ENCODE data around the gene TPCN2. TPM values are rescaled to one million over a fixed set of nuclear protein-coding genes. Genes with fewer than 3 reads are reported as not detected.

The TPCN2 gene
- total and polyA plus RNA-seq, 9 of the 15 experiments (the other 6 are each of a cell fraction or from before 2014, with no cell fraction given), result 0.66 to 10.2 (median 4.6) TPM

DNA sequence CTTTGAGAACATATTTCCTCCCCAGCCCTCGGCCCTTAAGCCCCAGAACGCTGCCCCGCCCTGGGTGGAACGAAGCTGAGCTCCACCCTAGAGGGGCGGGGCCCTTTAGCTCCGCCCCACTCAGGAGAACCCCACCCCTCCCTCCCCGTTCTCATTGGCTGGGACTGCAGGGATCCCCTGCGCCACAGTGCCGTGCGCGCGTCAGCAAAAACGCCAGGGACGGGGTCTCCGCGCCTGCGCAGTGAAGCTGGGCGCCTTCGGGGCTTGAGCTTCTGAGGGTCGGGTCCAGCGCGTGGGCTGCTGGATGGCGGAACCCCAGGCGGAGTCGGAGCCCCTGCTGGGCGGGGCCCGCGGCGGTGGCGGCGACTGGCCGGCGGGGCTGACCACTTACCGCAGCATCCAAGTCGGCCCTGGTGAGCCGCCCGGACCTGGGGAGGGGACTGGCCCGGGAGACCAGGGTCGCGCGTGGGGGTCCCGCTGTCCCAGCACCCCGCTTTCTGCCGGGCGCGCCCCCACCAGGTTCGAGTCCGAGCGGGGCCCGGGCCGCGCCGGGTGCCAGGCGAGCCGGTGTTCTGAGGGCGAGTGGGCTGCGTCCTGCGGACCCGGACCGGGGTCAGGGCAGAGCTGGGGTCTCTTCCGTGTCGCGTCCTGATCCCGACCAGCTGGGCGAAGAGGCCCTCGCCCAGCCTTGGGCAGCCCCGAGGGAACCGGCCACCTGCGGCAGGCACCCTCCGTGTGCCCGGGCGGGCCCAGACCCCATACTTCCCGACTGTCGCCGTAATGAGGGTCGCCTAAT is at the start of gene TPCN2 (continued):
- TF ChIP-seq, protein P1, sequence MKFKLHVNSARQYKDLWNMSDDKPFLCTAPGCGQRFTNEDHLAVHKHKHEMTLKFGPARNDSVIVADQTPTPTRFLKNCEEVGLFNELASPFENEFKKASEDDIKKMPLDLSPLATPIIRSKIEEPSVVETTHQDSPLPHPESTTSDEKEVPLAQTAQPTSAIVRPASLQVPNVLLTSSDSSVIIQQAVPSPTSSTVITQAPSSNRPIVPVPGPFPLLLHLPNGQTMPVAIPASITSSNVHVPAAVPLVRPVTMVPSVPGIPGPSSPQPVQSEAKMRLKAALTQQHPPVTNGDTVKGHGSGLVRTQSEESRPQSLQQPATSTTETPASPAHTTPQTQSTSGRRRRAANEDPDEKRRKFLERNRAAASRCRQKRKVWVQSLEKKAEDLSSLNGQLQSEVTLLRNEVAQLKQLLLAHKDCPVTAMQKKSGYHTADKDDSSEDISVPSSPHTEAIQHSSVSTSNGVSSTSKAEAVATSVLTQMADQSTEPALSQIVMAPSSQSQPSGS (CRISPR knock-in tag; IDR thresholded peaks at IDR 0.05), result peak; percentile 40; the same call in 1 of the 2 replicates
- no peak for TF ChIP-seq RBM15 (IDR thresholded peaks at IDR 0.05; ENCODE audit: insufficient read depth, low read length)
- TF ChIP-seq TEAD2 (tag; IDR thresholded peaks at IDR 0.05), result no peak
- no peak for TF ChIP-seq ARID2 (IDR thresholded peaks at IDR 0.05)
- peak; percentile 72; the same call in 1 of the 2 replicates for TF ChIP-seq SP1 (CRISPR knock-in tag; IDR thresholded peaks at IDR 0.05)
- TF ChIP-seq ZKSCAN8 (CRISPR knock-in tag; IDR thresholded peaks at IDR 0.05), result no peak
- TF ChIP-seq, protein P2, sequence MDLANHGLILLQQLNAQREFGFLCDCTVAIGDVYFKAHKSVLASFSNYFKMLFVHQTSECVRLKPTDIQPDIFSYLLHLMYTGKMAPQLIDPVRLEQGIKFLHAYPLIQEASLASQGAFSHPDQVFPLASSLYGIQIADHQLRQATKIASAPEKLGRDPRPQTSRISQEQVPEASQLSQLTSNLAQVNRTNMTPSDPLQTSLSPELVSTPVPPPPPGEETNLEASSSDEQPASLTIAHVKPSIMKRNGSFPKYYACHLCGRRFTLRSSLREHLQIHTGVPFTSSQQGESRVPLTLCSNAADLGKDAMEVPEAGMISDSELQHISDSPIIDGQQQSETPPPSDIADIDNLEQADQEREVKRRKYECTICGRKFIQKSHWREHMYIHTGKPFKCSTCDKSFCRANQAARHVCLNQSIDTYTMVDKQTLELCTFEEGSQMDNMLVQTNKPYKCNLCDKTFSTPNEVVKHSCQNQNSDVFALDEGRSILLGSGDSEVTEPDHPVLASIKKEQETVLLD (IDR thresholded peaks at IDR 0.05), result peak; percentile 87
- TF ChIP-seq FOXA3 (CRISPR knock-in tag; conservative IDR thresholded peaks at IDR 0.05 in 1 of 2, IDR thresholded peaks at IDR 0.05 in 1 of 2), result no peak
- TF ChIP-seq, protein P3, sequence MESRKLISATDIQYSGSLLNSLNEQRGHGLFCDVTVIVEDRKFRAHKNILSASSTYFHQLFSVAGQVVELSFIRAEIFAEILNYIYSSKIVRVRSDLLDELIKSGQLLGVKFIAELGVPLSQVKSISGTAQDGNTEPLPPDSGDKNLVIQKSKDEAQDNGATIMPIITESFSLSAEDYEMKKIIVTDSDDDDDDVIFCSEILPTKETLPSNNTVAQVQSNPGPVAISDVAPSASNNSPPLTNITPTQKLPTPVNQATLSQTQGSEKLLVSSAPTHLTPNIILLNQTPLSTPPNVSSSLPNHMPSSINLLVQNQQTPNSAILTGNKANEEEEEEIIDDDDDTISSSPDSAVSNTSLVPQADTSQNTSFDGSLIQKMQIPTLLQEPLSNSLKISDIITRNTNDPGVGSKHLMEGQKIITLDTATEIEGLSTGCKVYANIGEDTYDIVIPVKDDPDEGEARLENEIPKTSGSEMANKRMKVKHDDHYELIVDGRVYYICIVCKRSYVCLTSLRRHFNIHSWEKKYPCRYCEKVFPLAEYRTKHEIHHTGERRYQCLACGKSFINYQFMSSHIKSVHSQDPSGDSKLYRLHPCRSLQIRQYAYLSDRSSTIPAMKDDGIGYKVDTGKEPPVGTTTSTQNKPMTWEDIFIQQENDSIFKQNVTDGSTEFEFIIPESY (CRISPR knock-in tag; IDR thresholded peaks at IDR 0.05), result peak; percentile 45; the same call in 1 of the 2 replicates
- TF ChIP-seq ZBTB7A (IDR thresholded peaks at IDR 0.05; ENCODE audit: borderline replicate concordance, control insufficient read depth, low read depth, low read length), result no peak; the same call in 1 of the 2 replicates
- peak; percentile 78 for TF ChIP-seq RB1 (IDR thresholded peaks at IDR 0.05; ENCODE audit: low read depth)
- TF ChIP-seq CBX3 (IDR thresholded peaks at IDR 0.05; ENCODE audit: borderline replicate concordance in 1 of 2, low read length in 2 of 2), result no peak
- TF ChIP-seq, protein P4, sequence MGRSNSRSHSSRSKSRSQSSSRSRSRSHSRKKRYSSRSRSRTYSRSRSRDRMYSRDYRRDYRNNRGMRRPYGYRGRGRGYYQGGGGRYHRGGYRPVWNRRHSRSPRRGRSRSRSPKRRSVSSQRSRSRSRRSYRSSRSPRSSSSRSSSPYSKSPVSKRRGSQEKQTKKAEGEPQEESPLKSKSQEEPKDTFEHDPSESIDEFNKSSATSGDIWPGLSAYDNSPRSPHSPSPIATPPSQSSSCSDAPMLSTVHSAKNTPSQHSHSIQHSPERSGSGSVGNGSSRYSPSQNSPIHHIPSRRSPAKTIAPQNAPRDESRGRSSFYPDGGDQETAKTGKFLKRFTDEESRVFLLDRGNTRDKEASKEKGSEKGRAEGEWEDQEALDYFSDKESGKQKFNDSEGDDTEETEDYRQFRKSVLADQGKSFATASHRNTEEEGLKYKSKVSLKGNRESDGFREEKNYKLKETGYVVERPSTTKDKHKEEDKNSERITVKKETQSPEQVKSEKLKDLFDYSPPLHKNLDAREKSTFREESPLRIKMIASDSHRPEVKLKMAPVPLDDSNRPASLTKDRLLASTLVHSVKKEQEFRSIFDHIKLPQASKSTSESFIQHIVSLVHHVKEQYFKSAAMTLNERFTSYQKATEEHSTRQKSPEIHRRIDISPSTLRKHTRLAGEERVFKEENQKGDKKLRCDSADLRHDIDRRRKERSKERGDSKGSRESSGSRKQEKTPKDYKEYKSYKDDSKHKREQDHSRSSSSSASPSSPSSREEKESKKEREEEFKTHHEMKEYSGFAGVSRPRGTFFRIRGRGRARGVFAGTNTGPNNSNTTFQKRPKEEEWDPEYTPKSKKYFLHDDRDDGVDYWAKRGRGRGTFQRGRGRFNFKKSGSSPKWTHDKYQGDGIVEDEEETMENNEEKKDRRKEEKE (IDR thresholded peaks at IDR 0.05; ENCODE audit: borderline replicate concordance in 1 of 2, control insufficient read depth in 1 of 2, low read depth in 2 of 2, low read length in 1 of 2), result no peak
- TF ChIP-seq, protein P5, sequence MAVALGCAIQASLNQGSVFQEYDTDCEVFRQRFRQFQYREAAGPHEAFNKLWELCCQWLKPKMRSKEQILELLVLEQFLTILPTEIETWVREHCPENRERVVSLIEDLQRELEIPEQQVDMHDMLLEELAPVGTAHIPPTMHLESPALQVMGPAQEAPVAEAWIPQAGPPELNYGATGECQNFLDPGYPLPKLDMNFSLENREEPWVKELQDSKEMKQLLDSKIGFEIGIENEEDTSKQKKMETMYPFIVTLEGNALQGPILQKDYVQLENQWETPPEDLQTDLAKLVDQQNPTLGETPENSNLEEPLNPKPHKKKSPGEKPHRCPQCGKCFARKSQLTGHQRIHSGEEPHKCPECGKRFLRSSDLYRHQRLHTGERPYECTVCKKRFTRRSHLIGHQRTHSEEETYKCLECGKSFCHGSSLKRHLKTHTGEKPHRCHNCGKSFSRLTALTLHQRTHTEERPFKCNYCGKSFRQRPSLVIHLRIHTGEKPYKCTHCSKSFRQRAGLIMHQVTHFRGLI (CRISPR knock-in tag; IDR thresholded peaks at IDR 0.05), result no peak
- no peak for TF ChIP-seq HDAC8 (tag; IDR thresholded peaks at IDR 0.05)
- TF ChIP-seq RBM22 (IDR thresholded peaks at IDR 0.05; ENCODE audit: low read depth, low read length, poor library complexity, severe bottlenecking), result peak; percentile 20

All from K562 (cell line).